SK-N-SH treated with all-trans-retinoic acid at 6 μM for 48 hours (cell line): ENCODE results near the gene HMGXB4.

Experiments
- ATAC-seq: fragments of 200-7000 bp; cut with Tn5 transposase; 3 replicates; pipeline ENCODE4 v1.9.1; 2020; ENCODE audit warnings: mild to moderate bottlenecking, moderate library complexity
- ARNTL ChIP-seq: fragments of 450-650 bp; formaldehyde crosslinking; IDR thresholded peaks from 2 replicates; pipeline ENCODE4 v1.5.0; 2020; ENCODE audit warnings: low read depth, mild to moderate bottlenecking, moderate library complexity, borderline replicate concordance
- BACH2 ChIP-seq: fragments of 250-450 bp; sonication (Bioruptor Pico); IDR thresholded peaks from 2 replicates; pipeline ENCODE4 v1.9.0; 2021; ENCODE audit warnings: mild to moderate bottlenecking, borderline replicate concordance
- CREB5 ChIP-seq: fragments of 250-450 bp; sonication (Bioruptor Pico); IDR thresholded peaks from 2 replicates; pipeline ENCODE4 v1.5.1; 2020; ENCODE audit warnings: low read depth, mild to moderate bottlenecking, moderate library complexity
- CSRNP3 ChIP-seq: fragments of 250-450 bp; sonication (Bioruptor Pico); IDR thresholded peaks from 2 replicates; pipeline ENCODE4 v1.5.1; 2021; ENCODE audit warnings: mild to moderate bottlenecking, moderate library complexity
- ESRRG ChIP-seq: fragments of 250-450 bp; sonication (Bioruptor Pico); IDR thresholded peaks from 2 replicates; pipeline ENCODE4 v1.6.1; 2021; ENCODE audit warnings: mild to moderate bottlenecking
- GLIS3 ChIP-seq: fragments of 250-450 bp; sonication (Bioruptor Pico); IDR thresholded peaks from 2 replicates; pipeline ENCODE4 v1.5.0; 2020; ENCODE audit warnings: mild to moderate bottlenecking, moderate library complexity
- ISL1 ChIP-seq: fragments of 250-450 bp; sonication (Bioruptor Pico); IDR thresholded peaks from 2 replicates; pipeline ENCODE4 v2.1.2; 2022; ENCODE audit warnings: mild to moderate bottlenecking, moderate library complexity
- OSR1 ChIP-seq: fragments of 250-450 bp; sonication (Bioruptor Pico); IDR thresholded peaks from 2 replicates; pipeline ENCODE4 v1.8.0; 2022; ENCODE audit warnings: moderate library complexity, mild to moderate bottlenecking, inconsistent platforms
- PATZ1 ChIP-seq: fragments of 250-450 bp; sonication (Bioruptor Pico); IDR thresholded peaks from 2 replicates; pipeline ENCODE4 v1.8.0; 2020; ENCODE audit warnings: mild to moderate bottlenecking, moderate library complexity, borderline replicate concordance
- POU6F1 ChIP-seq: fragments of 250-450 bp; sonication (Bioruptor Pico); IDR thresholded peaks from 2 replicates; pipeline ENCODE4 v1.8.0; 2021; ENCODE audit warnings: low read depth, mild to moderate bottlenecking, moderate library complexity, borderline replicate concordance
- PPARA ChIP-seq: fragments of 250-450 bp; sonication (Bioruptor Pico); IDR thresholded peaks from 2 replicates; pipeline ENCODE4 v1.5.0; 2020; ENCODE audit warnings: mild to moderate bottlenecking, borderline replicate concordance
- RARB ChIP-seq: fragments of 250-450 bp; sonication (Bioruptor Pico); IDR thresholded peaks from 2 replicates; pipeline ENCODE4 v1.8.0; 2021; ENCODE audit warnings: mild to moderate bottlenecking, moderate library complexity
- TCF4 ChIP-seq: fragments of 250-450 bp; sonication (Bioruptor Pico); IDR thresholded peaks from 2 replicates; pipeline ENCODE4 v1.8.0; 2021; ENCODE audit warnings: mild to moderate bottlenecking, moderate library complexity, borderline replicate concordance
- TOX ChIP-seq: fragments of 250-450 bp; sonication (Bioruptor Pico); IDR thresholded peaks from 2 replicates; pipeline ENCODE4 v1.8.0; 2021; ENCODE audit warnings: mild to moderate bottlenecking, moderate library complexity, borderline replicate concordance
- TSHZ2 ChIP-seq: fragments of 250-450 bp; sonication (Bioruptor Pico); IDR thresholded peaks from 2 replicates; pipeline ENCODE4 v1.5.0; 2020; ENCODE audit warnings: mild to moderate bottlenecking, moderate library complexity
- ZC3H10 ChIP-seq: fragments of 250-450 bp; sonication (Bioruptor Pico); IDR thresholded peaks from 2 replicates; pipeline ENCODE4 v1.5.1; 2021; ENCODE audit warnings: mild to moderate bottlenecking, moderate library complexity
- ZFP3 ChIP-seq: fragments of 250-450 bp; sonication (Bioruptor Pico); IDR thresholded peaks from 2 replicates; pipeline ENCODE4 v1.5.0; 2020; ENCODE audit warnings: mild to moderate bottlenecking, moderate library complexity
- ZFP30 ChIP-seq: fragments of 450-650 bp; formaldehyde crosslinking; IDR thresholded peaks from 2 replicates; pipeline ENCODE4 v1.5.0; 2022; ENCODE audit warnings: mild to moderate bottlenecking, moderate library complexity
- ZNF565 ChIP-seq: fragments of 450-650 bp; formaldehyde crosslinking; conservative IDR thresholded peaks from 2 replicates; pipeline ENCODE4 v1.5.0; 2020; ENCODE audit warnings: low read depth, mild to moderate bottlenecking, moderate library complexity
- ZNF70 ChIP-seq: fragments of 450-650 bp; formaldehyde crosslinking; IDR thresholded peaks from 2 replicates; pipeline ENCODE4 v1.5.0; 2020; ENCODE audit warnings: mild to moderate bottlenecking, moderate library complexity
- ZNF8 ChIP-seq: fragments of 450-650 bp; formaldehyde crosslinking; IDR thresholded peaks from 2 replicates; pipeline ENCODE4 v1.5.0; 2020; ENCODE audit warnings: mild to moderate bottlenecking, moderate library complexity

Gene HMGXB4

GRCh38 chr22:35342390-35342789, 85.1 kb downstream of the HMGXB4 start (continued):
- TF ChIP-seq CSRNP3 (no peak), ZFP30 (CRISPR knock-in tag) (no peak), POU6F1 (CRISPR knock-in tag) (no peak), TOX (no peak), ESRRG (CRISPR knock-in tag) (no peak), RARB (CRISPR knock-in tag) (no peak), ZNF565 (no peak), TCF4 (CRISPR knock-in tag) (no peak), BACH2 (no peak)

GRCh38 chr22:35343664-35344550, 86.6 kb downstream of the HMGXB4 start:
- no peak for TF ChIP-seq GLIS3 (CRISPR knock-in tag)
- no peak for TF ChIP-seq ZNF565
- TF ChIP-seq RARB (CRISPR knock-in tag) = no peak
- no peak for TF ChIP-seq ISL1 (CRISPR knock-in tag)
- TF ChIP-seq ESRRG (CRISPR knock-in tag) = no peak
- no peak for TF ChIP-seq PPARA
- no peak for TF ChIP-seq OSR1 (CRISPR knock-in tag)
- TF ChIP-seq ZNF8 = no peak
- no peak for TF ChIP-seq ARNTL (CRISPR knock-in tag)
- TF ChIP-seq BACH2 = no peak
- no peak for TF ChIP-seq TOX
- TF ChIP-seq PATZ1 (CRISPR knock-in tag) = no peak
- no peak for TF ChIP-seq ZFP30 (CRISPR knock-in tag)
- TF ChIP-seq ZNF70 (CRISPR knock-in tag) = no peak
- no peak for TF ChIP-seq TCF4 (CRISPR knock-in tag)
- no peak for TF ChIP-seq CREB5 (CRISPR knock-in tag)
- TF ChIP-seq ZC3H10 (CRISPR knock-in tag) = no peak
- no peak for TF ChIP-seq CSRNP3
- no peak for TF ChIP-seq ZFP3
- ATAC-seq = no peak

- no peak for ATAC-seq
- TF ChIP-seq PATZ1 (CRISPR knock-in tag) = no peak
- TF ChIP-seq OSR1 (CRISPR knock-in tag) = no peak
- TF ChIP-seq TSHZ2 (CRISPR knock-in tag) = no peak
These were observed 87.8 kb downstream of the HMGXB4 start for GRCh38 chr22:35344956-35345690.
